Neuronal stem cell (in vitro differentiated cells): Measurements from ENCODE around the gene RAC2.

Experiments used
- DNase-seq: peaks from one replicate; pipeline ENCODE4 v3.0.0-alpha.2; 2013; ENCODE audit warnings: low spot score
- H2AFZ ChIP-seq: one replicate; pipeline ENCODE4 v1.6.1; 2013; ENCODE audit warnings: mild to moderate bottlenecking, low read length, inconsistent platforms
- H2AK5ac ChIP-seq: 2 replicates; pipeline ENCODE4 v1.6.1; 2013; ENCODE audit warnings: low read depth, mild to moderate bottlenecking, inconsistent platforms, low read length, moderate library complexity, mixed read lengths
- H2BK120ac ChIP-seq: 2 replicates; pipeline ENCODE4 v1.6.1; 2013; ENCODE audit warnings: low read depth, mild to moderate bottlenecking, inconsistent platforms, low read length, moderate library complexity, mixed read lengths
- H2BK12ac ChIP-seq: one replicate; pipeline ENCODE4 v1.6.1; 2013; ENCODE audit warnings: low read length, inconsistent platforms
- H2BK15ac ChIP-seq: 2 replicates; pipeline ENCODE4 v1.6.1; 2013; ENCODE audit warnings: mild to moderate bottlenecking, low read length, inconsistent platforms, mixed read lengths
- H2BK5ac ChIP-seq: one replicate; pipeline ENCODE4 v1.6.1; 2013; ENCODE audit warnings: inconsistent platforms, mild to moderate bottlenecking, low read length, moderate library complexity
- H3K14ac ChIP-seq: one replicate; pipeline ENCODE4 v1.6.1; 2013; ENCODE audit warnings: low read length, inconsistent platforms
- H3K18ac ChIP-seq: 2 replicates; pipeline ENCODE4 v1.6.1; 2013; ENCODE audit warnings: low read length, inconsistent platforms
- H3K23ac ChIP-seq: 2 replicates; pipeline ENCODE4 v1.6.1; 2013; ENCODE audit warnings: low read depth, mild to moderate bottlenecking, mixed read lengths, low read length, inconsistent platforms; ENCODE audit not compliant: poor library complexity
- H3K27ac ChIP-seq: replicated peaks from 3 replicates; pipeline ENCODE4 v1.5.1; 2013; ENCODE audit warnings: low read length, inconsistent platforms
- H3K27me3 ChIP-seq, 3 experiments: 2 replicates each; pipeline ENCODE4 v1.6.1; 2013; ENCODE audit warnings: low read length in 3 of 3, mild to moderate bottlenecking in 2 of 3, inconsistent platforms in 1 of 3, low read depth in 1 of 3, mixed read lengths in 1 of 3, moderate library complexity in 1 of 3; ENCODE audit not compliant: control insufficient read depth in 3 of 3, insufficient read depth in 3 of 3
- H3K36me3 ChIP-seq, 2 donors: replicated peaks in 1 of 2; 2 replicates each; pipeline ENCODE4 v1.6.1; 2013; ENCODE audit warnings: low read length in 2 of 2; ENCODE audit not compliant: control insufficient read depth in 2 of 2, insufficient read depth in 2 of 2
- H3K4ac ChIP-seq: 2 replicates; pipeline ENCODE4 v1.6.1; 2013; ENCODE audit warnings: inconsistent platforms, mild to moderate bottlenecking, low read length, moderate library complexity
- H3K4me1 ChIP-seq, 2 donors: 1 replicate in 1 of 2; 2 replicates in 1 of 2; pipeline ENCODE4 v1.6.1; 2013; ENCODE audit warnings: low read length in 2 of 2, low read depth in 1 of 2; ENCODE audit not compliant: control insufficient read depth in 2 of 2, insufficient read depth in 1 of 2
- H3K4me2 ChIP-seq: one replicate; pipeline ENCODE4 v1.6.1; 2013; ENCODE audit warnings: mild to moderate bottlenecking, low read length, inconsistent platforms; ENCODE audit not compliant: insufficient read depth, poor library complexity, severe bottlenecking
- H3K4me3 ChIP-seq, 2 donors: 2 replicates each; pipeline ENCODE4 v1.5.1; 2013; ENCODE audit warnings: low read length in 2 of 2, mild to moderate bottlenecking in 2 of 2, inconsistent platforms in 1 of 2, moderate library complexity in 1 of 2
- H3K79me1 ChIP-seq: one replicate; pipeline ENCODE4 v1.6.1; 2013; ENCODE audit warnings: low read depth, mild to moderate bottlenecking, inconsistent platforms, low read length, moderate library complexity
- H3K9ac ChIP-seq: one replicate; pipeline ENCODE4 v1.6.1; 2013; ENCODE audit warnings: mild to moderate bottlenecking, low read depth, low read length, inconsistent platforms; ENCODE audit not compliant: poor library complexity
- H3K9me3 ChIP-seq, 2 donors: replicated peaks in 1 of 2; 2 replicates each; pipeline versions ENCODE3 to v1.6.1; 2013; ENCODE audit warnings: low read length in 2 of 2, mild to moderate bottlenecking in 2 of 2, inconsistent platforms in 1 of 2, low read depth in 1 of 2, mixed read lengths in 1 of 2, moderate library complexity in 1 of 2; ENCODE audit not compliant: control insufficient read depth in 2 of 2, insufficient read depth in 1 of 2
- H4K8ac ChIP-seq: one replicate; pipeline ENCODE4 v1.6.1; 2013; ENCODE audit warnings: low read depth, mild to moderate bottlenecking, inconsistent platforms, low read length, moderate library complexity
- H4K91ac ChIP-seq: one replicate; pipeline ENCODE4 v1.6.1; 2013; ENCODE audit warnings: low read length, low read depth, mild to moderate bottlenecking, inconsistent platforms; ENCODE audit not compliant: poor library complexity
- WGBS, 2 donors: extraction: QIAGEN DNeasy Blood & Tissue Kit; methylation state at CpG; one replicate each; pipeline ENCODE4 v1.1.7; 2013; ENCODE audit warnings: missing lambda C conversion rate in 2 of 2, mixed read lengths in 1 of 2; ENCODE audit not compliant: insufficient read length in 2 of 2, insufficient replicate concordance in 1 of 2; ENCODE audit errors: extremely low coverage in 2 of 2; 5-methylcytosine and 5-hydroxymethylcytosine counted together

The RAC2 gene

DNA sequence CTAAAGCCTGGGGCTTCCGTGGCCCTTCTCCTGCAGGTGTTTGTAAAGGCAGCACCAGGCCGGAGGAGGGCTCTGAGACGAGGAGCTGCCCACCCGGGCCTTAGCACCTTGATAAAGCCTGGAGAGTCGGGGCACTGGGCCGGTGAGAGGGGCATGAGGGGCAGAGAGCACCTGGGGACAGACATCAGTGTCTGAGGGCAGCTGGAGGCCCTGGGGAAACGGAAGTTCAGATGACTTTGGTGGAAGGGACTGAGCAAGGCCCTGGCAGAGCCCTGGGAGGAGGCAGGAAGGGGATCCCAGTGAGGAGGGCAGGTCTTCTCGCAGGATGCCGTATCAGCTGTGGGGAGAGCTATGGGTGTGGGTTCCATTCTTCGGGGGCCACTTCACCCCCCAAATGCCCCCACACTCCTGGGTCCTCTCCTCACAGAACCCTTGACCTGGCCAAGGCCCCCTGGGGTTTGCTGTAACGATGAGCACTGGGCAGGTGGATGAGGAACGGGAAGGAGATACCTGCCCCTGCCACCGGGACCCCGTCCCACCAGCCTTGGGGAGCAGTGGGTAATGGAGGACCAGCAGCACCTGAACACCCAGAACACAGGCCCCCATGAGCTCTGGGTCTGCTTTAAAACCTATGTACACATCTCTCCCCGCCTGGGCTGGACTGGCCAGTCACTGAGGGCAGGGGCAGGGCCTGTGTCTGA lies 63.4 kb downstream of the RAC2 start:
- H4K91ac ChIP-seq, result no peak overlapping the region
- H3K9me3 ChIP-seq, result no peaks in the 10 kb centered on the region
- WGBS, 2 donors, result no CpG with 5 or more reads among the region's 15 CpGs
- no peak overlapping the region for H3K4me2 ChIP-seq
- no peak overlapping the region for H2BK120ac ChIP-seq
- H2BK15ac ChIP-seq, result peak overlapping the region; percentile 57
- H3K23ac ChIP-seq, result no peak overlapping the region
- H2AK5ac ChIP-seq, result peak overlapping the region; percentile 53
- no peak overlapping the region for H3K9ac ChIP-seq
- no peak overlapping the region for H3K27ac ChIP-seq
- no peak overlapping the region for H2BK5ac ChIP-seq
- no peaks in the 10 kb centered on the region for H3K27me3 ChIP-seq
- no peak overlapping the region for H2AFZ ChIP-seq
- peaks cover 12 to 13% of the 10 kb centered on the region in 2 donors for H3K4me1 ChIP-seq
- DNase-seq, result no peak
- peaks cover 0 to 61% of the 10 kb centered on the region in 2 donors for H3K36me3 ChIP-seq
- H3K4me3 ChIP-seq, result no peak overlapping the region
- no peak overlapping the region for H3K18ac ChIP-seq
- H3K79me1 ChIP-seq, result no peaks in the 10 kb centered on the region
- no peak overlapping the region for H3K14ac ChIP-seq
- no peak overlapping the region for H2BK12ac ChIP-seq
- no peak overlapping the region for H3K4ac ChIP-seq
- no peak overlapping the region for H4K8ac ChIP-seq

DNA sequence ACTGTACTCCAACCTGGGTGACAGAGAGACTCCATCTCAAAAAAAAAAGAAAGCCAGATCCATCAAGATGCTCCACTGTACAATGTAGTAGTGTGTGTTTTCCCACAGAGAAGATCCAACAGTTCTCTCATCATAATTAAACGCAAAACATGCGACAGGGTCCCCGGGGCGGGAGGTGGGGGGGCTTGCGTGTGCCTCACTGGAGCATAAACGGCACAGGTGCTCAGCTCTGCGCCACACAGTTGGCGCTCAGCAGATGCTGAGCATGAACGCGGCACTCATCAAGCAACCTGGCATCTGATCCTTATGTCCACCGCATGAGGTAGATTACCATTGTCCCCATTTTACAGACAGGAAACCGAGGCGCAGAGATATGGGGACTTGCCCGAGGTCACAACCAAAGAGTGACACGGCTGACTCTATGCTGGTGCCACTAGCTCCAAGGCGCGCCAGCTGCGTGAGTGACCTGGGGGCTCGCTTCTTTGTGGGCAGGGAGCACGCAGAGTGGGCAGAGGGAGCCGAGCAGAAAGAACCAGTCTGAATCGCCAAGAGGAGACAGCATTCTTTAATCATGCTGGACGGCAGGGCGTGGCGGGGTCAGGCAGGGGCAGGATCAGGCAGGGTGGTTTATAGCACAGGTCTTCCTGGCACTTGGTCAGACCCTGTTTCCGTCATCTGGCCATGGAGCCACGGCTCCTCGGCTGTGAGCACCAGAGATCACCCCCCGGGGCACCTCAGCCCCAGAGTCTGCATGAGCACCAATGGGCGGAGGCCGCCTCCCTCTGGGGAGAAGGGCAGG lies 64.2 kb downstream of the RAC2 start:
- Histone ChIP-seq H2BK12ac (no peak overlapping the region), H2BK5ac (no peak overlapping the region), H3K79me1 (no peaks in the 10 kb centered on the region), H3K18ac (peak overlapping the region; percentile 7), H3K4me2 (no peak overlapping the region), H2AFZ (no peak overlapping the region), H3K4me3 (no peak overlapping the region), H3K27me3 (no peaks in the 10 kb centered on the region), H3K23ac (peak overlapping the region; percentile 3), H2AK5ac (peak overlapping the region; percentile 53), H3K14ac (no peak overlapping the region), H4K91ac (no peak overlapping the region), H2BK15ac (no peak overlapping the region), H4K8ac (no peak overlapping the region), H3K9me3 (no peaks in the 10 kb centered on the region), H3K9ac (no peak overlapping the region), H3K4ac (no peak overlapping the region), H2BK120ac (no peak overlapping the region), H3K27ac (no peak overlapping the region), H3K4me1 (peaks cover 12 to 13% of the 10 kb centered on the region in 2 donors), H3K36me3 (peaks cover 0 to 53% of the 10 kb centered on the region in 2 donors)
- no peak for DNase-seq
- WGBS, 2 donors, result no CpG with 5 or more reads among the region's 31 CpGs

DNA sequence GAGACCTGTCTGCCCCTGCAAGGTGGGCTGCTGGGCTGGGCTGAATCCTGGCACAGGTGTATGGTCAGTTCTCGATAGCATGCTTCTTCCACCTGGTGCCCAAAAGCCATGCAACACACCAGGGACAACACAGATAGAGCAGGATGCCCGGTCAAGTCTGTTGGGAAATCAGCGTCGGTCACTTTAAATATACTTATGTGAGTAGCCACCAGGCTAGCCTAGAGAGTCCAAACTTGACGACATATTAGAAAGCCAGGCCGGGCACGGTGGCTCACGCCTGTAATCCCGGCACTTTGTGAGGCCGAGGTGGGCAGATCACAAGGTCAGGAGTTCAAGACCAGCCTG lies 65.0 kb downstream of the RAC2 start:
- H3K4me1 ChIP-seq, result peaks cover 12 to 13% of the 10 kb centered on the region in 2 donors
- H3K79me1 ChIP-seq, result no peaks in the 10 kb centered on the region
- no peak for DNase-seq
- no peak overlapping the region for H2AK5ac ChIP-seq
- H4K8ac ChIP-seq, result no peak overlapping the region
- peak overlapping the region; percentile 68 for H2AFZ ChIP-seq
- H3K27ac ChIP-seq, result peak overlapping the region; percentile 12
- no peak overlapping the region for H3K4me2 ChIP-seq
- no peak overlapping the region for H4K91ac ChIP-seq
- no peak overlapping the region for H2BK15ac ChIP-seq
- no peak overlapping the region for H3K9ac ChIP-seq
- no peak overlapping the region for H3K4ac ChIP-seq
- H2BK5ac ChIP-seq, result no peak overlapping the region
- no CpG with 5 or more reads among the region's 10 CpGs for WGBS, 2 donors
- no peak overlapping the region for H3K4me3 ChIP-seq
- H3K9me3 ChIP-seq, result no peaks in the 10 kb centered on the region
- no peaks in the 10 kb centered on the region for H3K27me3 ChIP-seq
- H3K36me3 ChIP-seq, result peaks cover 0 to 46% of the 10 kb centered on the region in 2 donors
- H3K23ac ChIP-seq, result no peak overlapping the region
- no peak overlapping the region for H3K14ac ChIP-seq
- H3K18ac ChIP-seq, result peak overlapping the region; percentile 79
- no peak overlapping the region for H2BK120ac ChIP-seq
- H2BK12ac ChIP-seq, result no peak overlapping the region

DNA sequence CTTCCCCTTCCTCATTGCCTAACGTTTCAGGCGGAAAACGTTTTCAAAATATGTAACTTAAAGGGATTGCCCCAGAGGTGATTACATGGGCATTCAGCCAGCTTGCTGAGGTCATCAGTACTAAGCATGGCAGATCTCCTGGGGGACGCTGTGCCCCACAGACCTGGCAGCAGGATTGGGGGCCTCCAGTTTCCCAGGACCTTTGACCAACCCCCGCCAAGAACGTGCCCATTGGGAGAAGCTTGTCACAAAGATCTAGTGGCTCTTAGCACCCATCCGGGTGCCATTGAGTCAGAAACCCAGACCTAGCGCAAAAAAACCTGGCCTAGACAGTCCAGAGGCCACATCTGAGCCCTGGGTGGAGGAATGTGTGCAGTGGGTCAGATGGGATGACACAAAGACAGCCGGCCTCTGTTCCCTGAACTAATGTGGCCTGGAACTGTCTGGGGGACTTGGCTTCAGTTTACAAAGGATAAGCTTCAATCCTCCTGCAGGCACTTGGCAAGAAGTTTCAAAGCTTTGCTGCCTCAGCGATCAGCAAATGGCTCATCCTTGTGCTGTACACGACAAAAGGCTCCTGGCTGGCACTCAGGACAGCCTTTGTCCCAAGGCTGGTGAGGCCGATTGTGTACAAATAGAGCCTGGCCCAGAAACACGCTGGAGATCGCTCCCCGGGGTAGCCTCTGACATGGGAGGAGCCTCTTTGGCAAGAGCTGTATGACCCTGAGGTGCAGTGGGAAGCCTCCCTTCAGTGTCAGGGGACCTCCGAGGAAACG lies 65.5 kb downstream of the RAC2 start:
- H3K27me3 ChIP-seq, result no peaks in the 10 kb centered on the region
- H3K4me3 ChIP-seq, result no peak overlapping the region
- no CpG with 5 or more reads among the region's 17 CpGs for WGBS, 2 donors

More for the DNA sequence above, 65.5 kb downstream of the RAC2 start:
- peak overlapping the region; percentile 68 for H2AFZ ChIP-seq
- H3K79me1 ChIP-seq, result no peaks in the 10 kb centered on the region
- H4K91ac ChIP-seq, result no peak overlapping the region
- no peak overlapping the region for H4K8ac ChIP-seq
- no peak overlapping the region for H3K14ac ChIP-seq
- no peak overlapping the region for H3K23ac ChIP-seq
- no peak overlapping the region for H3K4me2 ChIP-seq
- H3K27ac ChIP-seq, result peak overlapping the region; percentile 12
- no peak overlapping the region for H2AK5ac ChIP-seq
- H3K36me3 ChIP-seq, result peaks cover 0 to 40% of the 10 kb centered on the region in 2 donors
- H3K9me3 ChIP-seq, result no peaks in the 10 kb centered on the region
- H3K18ac ChIP-seq, result peak overlapping the region; percentile 79
- no peak overlapping the region for H2BK120ac ChIP-seq
- H2BK12ac ChIP-seq, result no peak overlapping the region
- H3K4ac ChIP-seq, result no peak overlapping the region
- no peak overlapping the region for H2BK5ac ChIP-seq
- H2BK15ac ChIP-seq, result no peak overlapping the region
- peaks cover 12 to 13% of the 10 kb centered on the region in 2 donors for H3K4me1 ChIP-seq
- H3K9ac ChIP-seq, result no peak overlapping the region
- DNase-seq, result no peak
